Measurements from ENCODE around the gene DDIT4. TPM values are rescaled to one million over a fixed set of nuclear protein-coding genes. Genes with fewer than 3 reads are reported as not detected.

Gene DDIT4
- total RNA-seq, 2 donors from 2014 or later, result 259 to 265 TPM

DNA sequence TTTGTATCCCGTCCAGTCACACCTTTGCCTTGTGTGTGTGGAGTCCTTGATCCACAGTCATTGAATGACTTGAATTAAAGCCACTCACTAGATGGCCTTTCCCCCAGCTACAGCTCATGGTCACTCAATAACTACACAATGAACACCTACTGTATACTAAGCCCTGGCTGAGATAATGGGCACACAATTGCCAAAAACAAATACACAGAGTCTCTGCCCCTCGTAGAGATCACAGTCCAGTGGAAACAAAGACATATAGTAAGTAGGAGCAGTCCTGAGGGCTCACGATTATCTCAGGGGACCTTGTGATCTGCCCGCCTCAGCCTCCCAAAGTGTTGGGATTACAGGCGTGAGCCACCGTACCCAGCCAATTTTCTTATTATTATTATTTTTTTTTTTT, 22.1 kb upstream of the DDIT4 start:
- TF ChIP-seq POLR2A (IDR thresholded peaks at IDR 0.05), result no peak
- TF ChIP-seq POLR2AphosphoS5 (IDR thresholded peaks at IDR 0.05), result no peak
- TF ChIP-seq, protein P1, sequence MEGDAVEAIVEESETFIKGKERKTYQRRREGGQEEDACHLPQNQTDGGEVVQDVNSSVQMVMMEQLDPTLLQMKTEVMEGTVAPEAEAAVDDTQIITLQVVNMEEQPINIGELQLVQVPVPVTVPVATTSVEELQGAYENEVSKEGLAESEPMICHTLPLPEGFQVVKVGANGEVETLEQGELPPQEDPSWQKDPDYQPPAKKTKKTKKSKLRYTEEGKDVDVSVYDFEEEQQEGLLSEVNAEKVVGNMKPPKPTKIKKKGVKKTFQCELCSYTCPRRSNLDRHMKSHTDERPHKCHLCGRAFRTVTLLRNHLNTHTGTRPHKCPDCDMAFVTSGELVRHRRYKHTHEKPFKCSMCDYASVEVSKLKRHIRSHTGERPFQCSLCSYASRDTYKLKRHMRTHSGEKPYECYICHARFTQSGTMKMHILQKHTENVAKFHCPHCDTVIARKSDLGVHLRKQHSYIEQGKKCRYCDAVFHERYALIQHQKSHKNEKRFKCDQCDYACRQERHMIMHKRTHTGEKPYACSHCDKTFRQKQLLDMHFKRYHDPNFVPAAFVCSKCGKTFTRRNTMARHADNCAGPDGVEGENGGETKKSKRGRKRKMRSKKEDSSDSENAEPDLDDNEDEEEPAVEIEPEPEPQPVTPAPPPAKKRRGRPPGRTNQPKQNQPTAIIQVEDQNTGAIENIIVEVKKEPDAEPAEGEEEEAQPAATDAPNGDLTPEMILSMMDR (IDR thresholded peaks at IDR 0.05), result no peak
- Histone ChIP-seq H3K36me3 (no peaks in the 10 kb centered on the region), H3K27me3 (replicated peaks; ENCODE audit: insufficient read depth) (no peaks in the 10 kb centered on the region), H3K4me3 (no peak overlapping the region), H3K4me1 (replicated peaks) (peaks cover 46% of the 10 kb centered on the region), H3K9me3 (no peaks in the 10 kb centered on the region), H3K27ac (peak overlapping the region; percentile 88 to 91)
- DNase-seq (ENCODE audit: low spot score), result no peak
- intact Hi-C loops (cut with DNase I), result no loop called here
- WGBS, result 91% methylated on average over 6 of the region's 6 CpGs

GRCh38 chr10:72252972-72253371, 20.8 kb upstream of the DDIT4 start:
- TF ChIP-seq, protein P1 (IDR thresholded peaks at IDR 0.05), result no peak
- TF ChIP-seq POLR2AphosphoS5 (IDR thresholded peaks at IDR 0.05) (no peak), POLR2A (IDR thresholded peaks at IDR 0.05) (no peak)
- no peaks in the 10 kb centered on the region for H3K27me3 ChIP-seq (replicated peaks; ENCODE audit: insufficient read depth)
- WGBS, result 77% methylated on average over 3 of the region's 3 CpGs
- no peak overlapping the region for H3K4me3 ChIP-seq
- H3K9me3 ChIP-seq, result no peaks in the 10 kb centered on the region
- peaks cover 40% of the 10 kb centered on the region for H3K4me1 ChIP-seq (replicated peaks)
- no peak for DNase-seq (ENCODE audit: low spot score)
- peak overlapping the region; percentile 88 to 91 for H3K27ac ChIP-seq
- H3K36me3 ChIP-seq, result no peaks in the 10 kb centered on the region
- intact Hi-C loops (cut with DNase I), result no loop called here

- WGBS, result 83% methylated on average over 7 of the region's 7 CpGs
- TF ChIP-seq, protein P1 (IDR thresholded peaks at IDR 0.05), result no peak
- no peak for TF ChIP-seq POLR2AphosphoS5 (IDR thresholded peaks at IDR 0.05)
- TF ChIP-seq POLR2A (IDR thresholded peaks at IDR 0.05), result no peak
- Histone ChIP-seq H3K36me3 (no peaks in the 10 kb centered on the region), H3K4me3 (no peak overlapping the region), H3K27me3 (replicated peaks; ENCODE audit: insufficient read depth) (no peaks in the 10 kb centered on the region), H3K9me3 (no peaks in the 10 kb centered on the region), H3K27ac (peak overlapping the region; percentile 88 to 91), H3K4me1 (replicated peaks) (peaks cover 35% of the 10 kb centered on the region)
- no peak for DNase-seq (ENCODE audit: low spot score)
- intact Hi-C loops (cut with DNase I), result no loop called here
Observed at GRCh38 chr10:72253578-72253977, 20.1 kb upstream of the DDIT4 start.

GRCh38 chr10:72254813-72255568, 18.7 kb upstream of the DDIT4 start:
- DNase-seq (ENCODE audit: low spot score), result peak; percentile 94
- H3K4me3 ChIP-seq, result no peak overlapping the region
- H3K4me1 ChIP-seq (replicated peaks), result peaks cover 32% of the 10 kb centered on the region
- 9% methylated on average over 15 of the region's 15 CpGs for WGBS
- no peaks in the 10 kb centered on the region for H3K36me3 ChIP-seq
- peak overlapping the region; percentile 88 to 91 for H3K27ac ChIP-seq
- H3K27me3 ChIP-seq (replicated peaks; ENCODE audit: insufficient read depth), result no peaks in the 10 kb centered on the region
- TF ChIP-seq POLR2A (IDR thresholded peaks at IDR 0.05) (peak; percentile 55), POLR2AphosphoS5 (IDR thresholded peaks at IDR 0.05) (peak; percentile 99)
- TF ChIP-seq, protein P1 (IDR thresholded peaks at IDR 0.05), result peak in 1 of 4 experiments; percentile 11
- H3K9me3 ChIP-seq, result no peaks in the 10 kb centered on the region
- intact Hi-C loops (cut with DNase I), result loop anchor here (2.0 to 5.0 kb wide), 2 partner anchors 18 to 38 kb away; partner anchors contain the start of genes ANAPC16, ASCC1 and DDIT4
